Tibial nerve (tissue), 4 donors: ENCODE data around the gene GTSE1. TPM values are rescaled to one million over a fixed set of nuclear protein-coding genes. Genes with fewer than 3 reads are reported as not detected.

Experiments
- DNase-seq, 2 donors: peaks; one replicate each; pipeline ENCODE4 v3.0.0-alpha.2; 2019; ENCODE audit warnings: low spot score in 2 of 2
- H3K27ac ChIP-seq, 4 donors: fragments of 200-600 bp; sonication (generic) in 3 of 4; one replicate each; pipeline ENCODE4 v1.5.1; 2017 to 2019; ENCODE audit warnings: mild to moderate bottlenecking in 1 of 4
- H3K27me3 ChIP-seq, 2 donors: fragments of 200-600 bp; sonication (generic) in 1 of 2; one replicate each; pipeline versions ENCODE4 v1.5.1 to v1.6.0; 2017 to 2019
- H3K36me3 ChIP-seq, 3 donors: fragments of 200-600 bp; sonication (generic); one replicate each; pipeline ENCODE4 v1.5.1; 2018 to 2019
- H3K4me1 ChIP-seq, 4 donors: fragments of 200-600 bp; sonication (generic) in 3 of 4; one replicate each; pipeline ENCODE4 v1.5.1; 2017 to 2019
- H3K4me3 ChIP-seq, 4 donors: fragments of 200-600 bp; sonication (generic) in 3 of 4; one replicate each; pipeline ENCODE4 v1.5.1; 2017 to 2019; ENCODE audit warnings: mild to moderate bottlenecking in 1 of 4, moderate library complexity in 1 of 4
- H3K9me3 ChIP-seq, 4 donors: fragments of 200-600 bp; sonication (generic) in 3 of 4; one replicate each; pipeline ENCODE4 v1.5.1; 2017 to 2019
- CTCF ChIP-seq, 5 experiments: fragments of 200-600 bp in 3 of 5; fragments of 450-650 bp in 2 of 5; sonication (generic) in 3 of 5; IDR thresholded peaks; one replicate each; pipeline ENCODE4 v1.5.1; 2016 to 2019; ENCODE audit warnings: antibody characterized with exemption in 5 of 5, mild to moderate bottlenecking in 3 of 5, moderate library complexity in 2 of 5
- EP300 ChIP-seq, 2 donors: sonication (generic); formaldehyde crosslinking; IDR thresholded peaks; one replicate each; pipeline ENCODE4 v1.6.1; 2017; ENCODE audit warnings: antibody characterized with exemption in 2 of 2, mild to moderate bottlenecking in 1 of 2
- POLR2A ChIP-seq, 2 donors: fragments of 450-650 bp; IDR thresholded peaks; one replicate each; pipeline ENCODE4 v1.6.1; 2017; ENCODE audit warnings: antibody characterized with exemption in 2 of 2, mild to moderate bottlenecking in 2 of 2, moderate library complexity in 2 of 2
- WGBS, 2 donors: methylation state at CpG; one replicate each; pipeline ENCODE4 v1.1.5; 2018; 5-methylcytosine and 5-hydroxymethylcytosine counted together
- total RNA-seq, 4 donors: library from RNA; depleted of rRNA; stranded (reverse); fragments of >200 nt; gene quantifications; one replicate each; pipeline ENCODE4 v1.1.0, GENCODE V29; 2016

The GTSE1 gene
- total RNA-seq, 4 donors from 2014 or later, result 0.30 to 3.3 TPM; not detected in 2

- WGBS, 2 donors, result 70 to 76% methylated on average over 20 to 24 of the region's 26 CpGs
- no peak overlapping the region for H3K27ac ChIP-seq
- TF ChIP-seq CTCF (IDR thresholded peaks at IDR 0.05), result no peak
Observed at GRCh38 chr22:46364341-46365165, 67.9 kb downstream of the GTSE1 start.

DNA sequence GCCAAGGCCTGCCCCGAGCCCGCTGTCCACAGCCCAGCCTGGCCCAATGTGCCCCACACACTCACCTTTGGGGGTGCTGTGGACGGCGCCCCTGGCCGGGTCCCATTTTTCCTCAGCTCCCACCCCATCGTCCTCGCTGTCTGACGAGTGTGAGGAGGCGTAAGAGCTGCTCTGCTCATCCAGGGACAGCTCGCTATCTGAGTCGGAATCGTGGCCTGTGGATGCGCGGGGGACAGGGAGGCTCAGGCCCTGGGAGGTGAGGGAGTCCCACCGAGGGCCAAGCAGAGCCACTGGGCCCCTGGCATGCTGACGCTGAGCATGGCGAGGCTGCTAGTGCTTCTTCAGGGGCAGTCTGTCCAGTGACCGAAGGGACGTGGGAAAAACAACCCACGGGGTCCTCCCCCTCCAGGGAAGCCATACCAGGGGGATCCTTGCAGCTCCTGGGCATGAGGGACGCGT lies 68.5 kb downstream of the GTSE1 start:
- H3K27ac ChIP-seq, result no peak overlapping the region
- DNase-seq, result no peak

More at GRCh38 chr22:46364341-46365165, 67.9 kb downstream of the GTSE1 start:
- Histone ChIP-seq H3K9me3 (peaks cover 0 to 13% (median 0%) of the 10 kb centered on the region in 4 donors), H3K4me1 (peaks cover 0 to 4% (median 2%) of the 10 kb centered on the region in 4 donors), H3K4me3 (no peak overlapping the region), H3K36me3 (peaks cover 0 to 8% (median 0%) of the 10 kb centered on the region in 3 donors), H3K27me3 (peaks cover 0 to 35% of the 10 kb centered on the region in 2 donors)
- DNase-seq, result no peak

DNA sequence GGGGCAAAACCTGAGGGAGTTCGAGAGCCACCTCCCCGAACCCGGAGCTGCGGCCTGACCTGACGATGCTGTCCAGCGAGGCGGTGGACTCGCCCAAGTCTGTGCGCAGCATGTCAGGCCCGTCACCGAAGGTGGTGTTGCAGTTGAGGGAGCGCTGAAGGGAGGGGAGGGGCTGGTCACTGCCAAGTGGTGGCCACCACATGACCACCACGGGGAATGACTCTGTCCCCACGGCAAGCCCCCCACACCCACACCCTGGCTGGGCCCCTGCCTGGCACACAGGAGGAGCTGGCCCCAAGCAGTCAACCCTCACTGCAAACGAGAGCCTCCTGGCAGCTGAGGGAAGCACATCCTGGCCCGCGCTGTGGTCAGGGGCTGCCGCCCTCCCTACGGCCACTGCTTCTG lies 69.7 kb downstream of the GTSE1 start:
- H3K4me3 ChIP-seq, result no peak overlapping the region
- DNase-seq, result no peak
- WGBS, 2 donors, result 51 to 73% methylated on average over 14 to 15 of the region's 19 CpGs

More for the DNA sequence above, 68.5 kb downstream of the GTSE1 start:
- 84 to 88% methylated on average over 17 to 22 of the region's 22 CpGs for WGBS, 2 donors
- TF ChIP-seq CTCF (IDR thresholded peaks at IDR 0.05), result no peak
- TF ChIP-seq POLR2A (IDR thresholded peaks at IDR 0.05), result no peak
- TF ChIP-seq EP300 (IDR thresholded peaks at IDR 0.05), result no peak
- peaks cover 0 to 1% (median 0%) of the 10 kb centered on the region in 3 donors for H3K36me3 ChIP-seq
- H3K27me3 ChIP-seq, result peaks cover 0 to 35% of the 10 kb centered on the region in 2 donors
- peaks cover 0 to 4% (median 2%) of the 10 kb centered on the region in 4 donors for H3K4me1 ChIP-seq
- H3K4me3 ChIP-seq, result no peak overlapping the region
- H3K9me3 ChIP-seq, result peaks cover 0 to 8% (median 0%) of the 10 kb centered on the region in 4 donors

GRCh38 chr22:46366801-46367706 lies 70.4 kb downstream of the GTSE1 start:
- Histone ChIP-seq H3K27me3 (peaks cover 0 to 35% of the 10 kb centered on the region in 2 donors), H3K9me3 (no peaks in the 10 kb centered on the region), H3K36me3 (no peaks in the 10 kb centered on the region), H3K4me1 (peaks cover 0 to 4% (median 2%) of the 10 kb centered on the region in 4 donors), H3K27ac (no peak overlapping the region), H3K4me3 (no peak overlapping the region)
- 32 to 55% methylated on average over 11 to 30 of the region's 45 CpGs for WGBS, 2 donors
- no peak for DNase-seq
- TF ChIP-seq EP300 (IDR thresholded peaks at IDR 0.05), result no peak
- TF ChIP-seq POLR2A (IDR thresholded peaks at IDR 0.05), result no peak
- no peak for TF ChIP-seq CTCF (IDR thresholded peaks at IDR 0.05)

More for the DNA sequence above, 69.7 kb downstream of the GTSE1 start:
- peaks cover 0 to 4% (median 2%) of the 10 kb centered on the region in 4 donors for H3K4me1 ChIP-seq
- H3K9me3 ChIP-seq, result no peaks in the 10 kb centered on the region
- H3K27ac ChIP-seq, result no peak overlapping the region
- H3K36me3 ChIP-seq, result no peaks in the 10 kb centered on the region
- TF ChIP-seq EP300 (IDR thresholded peaks at IDR 0.05), result no peak
- TF ChIP-seq POLR2A (IDR thresholded peaks at IDR 0.05), result no peak
- TF ChIP-seq CTCF (IDR thresholded peaks at IDR 0.05), result no peak
- H3K27me3 ChIP-seq, result peaks cover 0 to 35% of the 10 kb centered on the region in 2 donors
